ENCODE results near the gene SRSF5. TPM values are rescaled to one million over a fixed set of nuclear protein-coding genes. Genes with fewer than 3 reads are reported as not detected.

Gene SRSF5
- total and polyA plus RNA-seq, 2 of the 8 experiments (the other 6 are each of a cell fraction or from before 2014, with no cell fraction given) = 101 to 238 TPM

Small RNA genes lying within 50 kb of the gene (small RNA-seq; reads per million reads assigned to genes)
- gene RF00614 (ENCODE audit: insufficient read depth) = not detected

Other genes with a start within 250 kb of the SRSF5 start
- gene CCDC177, start 192.3 kb upstream of the SRSF5 start, total RNA-seq (2021; fragmentation: NEBNext Ultra II Directional; extraction: Animal tissue kit (Norgen Biotek cat#: 25700)) = 2.8 and 2.9 TPM in 2 replicates
- gene CCDC177, start 192.3 kb upstream of the SRSF5 start, polyA plus RNA-seq (2011; rRNA removed) = 0.62 and 1.4 TPM in 2 replicates
- 3.8 and 5.1 TPM in 2 replicates for gene SUSD6, start 155.5 kb upstream of the SRSF5 start, total RNA-seq (2021; fragmentation: NEBNext Ultra II Directional; extraction: Animal tissue kit (Norgen Biotek cat#: 25700))
- 2.9 and 3.0 TPM in 2 replicates for gene SUSD6, start 155.5 kb upstream of the SRSF5 start, polyA plus RNA-seq (2011; rRNA removed)
- not detected in 2 replicates for gene SLC10A1, start 30.1 kb downstream of the SRSF5 start, total RNA-seq (2021; fragmentation: NEBNext Ultra II Directional; extraction: Animal tissue kit (Norgen Biotek cat#: 25700))
- gene SLC10A1, start 30.1 kb downstream of the SRSF5 start, polyA plus RNA-seq (2011; rRNA removed) = not detected in 2 replicates
- gene SMOC1, start 112.3 kb downstream of the SRSF5 start, total RNA-seq (2021; fragmentation: NEBNext Ultra II Directional; extraction: Animal tissue kit (Norgen Biotek cat#: 25700)) = 1.6 and 2.4 TPM in 2 replicates
- 1.6 and 3.2 TPM in 2 replicates for gene SMOC1, start 112.3 kb downstream of the SRSF5 start, polyA plus RNA-seq (2011; rRNA removed)

Measured in H1 (cell line).